ENCODE data around the gene CALML6.
"Not testable (repeated sequence)": the region's sequence is repeated elsewhere in the genome, so short reads cannot be mapped to it uniquely, and the experiment has no call there.

CALML6 gene

GRCh38 chr1:1914971-1915692 lies at the start of gene CALML6:
Gene CALML6, plus strand, starts transcription at chr1:1915260. Its CDS starts 21 bp downstream, at chr1:1915281.
- no peak for DNase-seq

- DNase-seq, result no peak
Measured at GRCh38 chr1:1867164-1867563, 47.9 kb upstream of the CALML6 start.

- no peak for DNase-seq
Measured at GRCh38 chr1:1869469-1869868, 45.6 kb upstream of the CALML6 start.

- no peak for DNase-seq
Measured at GRCh38 chr1:1872329-1872994, 42.6 kb upstream of the CALML6 start.

- DNase-seq, result no peak
Measured at GRCh38 chr1:1873186-1873585, 41.9 kb upstream of the CALML6 start.

GRCh38 chr1:1874901-1875300 lies 40.2 kb upstream of the CALML6 start:
- no peak for DNase-seq

GRCh38 chr1:1875932-1876331 lies 39.1 kb upstream of the CALML6 start:
- DNase-seq, result peak; percentile 66

- no peak for DNase-seq
Measured at GRCh38 chr1:1876335-1876930, 38.6 kb upstream of the CALML6 start.

GRCh38 chr1:1877865-1878436 lies 37.1 kb upstream of the CALML6 start:
- DNase-seq, result no peak

- no peak for DNase-seq
Measured at GRCh38 chr1:1879942-1880341, 35.1 kb upstream of the CALML6 start.

- DNase-seq, result no peak
Measured at GRCh38 chr1:1880617-1881312, 34.3 kb upstream of the CALML6 start.

GRCh38 chr1:1881727-1882126 lies 33.3 kb upstream of the CALML6 start:
- DNase-seq, result no peak

GRCh38 chr1:1883092-1883873 lies 31.8 kb upstream of the CALML6 start:
- no peak for DNase-seq

- not testable (repeated sequence) for DNase-seq
Measured at GRCh38 chr1:1883890-1884289, 31.2 kb upstream of the CALML6 start.

GRCh38 chr1:1889090-1889750 lies 25.8 kb upstream of the CALML6 start:
- DNase-seq, result no peak

GRCh38 chr1:1889847-1890505 lies 25.1 kb upstream of the CALML6 start:
- DNase-seq, result peak; percentile 66

GRCh38 chr1:1890506-1891348 lies 24.3 kb upstream of the CALML6 start, which contains the start of gene GNB1:
Gene GNB1, minus strand, starts transcription at chr1:1891087. Its CDS starts 65,634 bp downstream, at chr1:1825453.
- DNase-seq, result peak; percentile 89

- peak; percentile 79 for DNase-seq
Measured at GRCh38 chr1:1891349-1892078, 23.5 kb upstream of the CALML6 start.

GRCh38 chr1:1892079-1892762 lies 22.8 kb upstream of the CALML6 start:
- DNase-seq, result no peak

All from stimulated activated CD8-positive, alpha-beta memory T cell treated with anti-CD3 and anti-CD28 coated beads, Interleukin-4, amount 100 ng/mL, for 48 hours (primary cell).